ENCODE results near the gene NFXL1.
A peak's percentile ranks its signal among the peaks of the same experiment; 100 is the strongest.

NFXL1 gene

GRCh38 chr4:47913330-47913729 is 1.1 kb downstream of the NFXL1 start:
- peak overlapping the region; percentile 95 for H3K4me2 ChIP-seq (ENCODE audit: low read length)
- no peaks in the 10 kb centered on the region for H3K27me3 ChIP-seq (ENCODE audit: insufficient read depth, low read length)
- peaks cover 31% of the 10 kb centered on the region for H3K36me3 ChIP-seq (ENCODE audit: insufficient read depth, low read length)
- no peaks in the 10 kb centered on the region for H3K9me3 ChIP-seq (ENCODE audit: low read length)
- peak overlapping the region; percentile 68 for H2AFZ ChIP-seq (ENCODE audit: low read length)
- H4K20me1 ChIP-seq (ENCODE audit: insufficient read depth, low read length) = no peaks in the 10 kb centered on the region
- peak overlapping the region; percentile 97 for H3K4me3 ChIP-seq (ENCODE audit: low read depth, low read length, poor library complexity, severe bottlenecking)
- H3K27ac ChIP-seq (ENCODE audit: low read depth, low read length, poor library complexity, severe bottlenecking) = peak overlapping the region; percentile 14
- no peak for TF ChIP-seq EZH2 (IDR thresholded peaks at IDR 0.05; ENCODE audit: borderline replicate concordance, low read length)
- TF ChIP-seq CTCF (IDR thresholded peaks at IDR 0.05; ENCODE audit: low read length) = no peak
- H3K4me1 ChIP-seq (ENCODE audit: insufficient read depth, low read length, severe bottlenecking) = peaks cover 36% of the 10 kb centered on the region
- H3K9ac ChIP-seq (ENCODE audit: low read length) = peak overlapping the region; percentile 95
- no peaks in the 10 kb centered on the region for H3F3A ChIP-seq (ENCODE audit: insufficient read depth, low read length)
- peaks cover 16% of the 10 kb centered on the region for H3K79me2 ChIP-seq (ENCODE audit: insufficient read depth, low read length)
- H3K9me2 ChIP-seq (ENCODE audit: low read depth, low read length) = no peaks in the 10 kb centered on the region

GRCh38 chr4:47907089-47907646 is 7.2 kb downstream of the NFXL1 start:
- H3K4me2 ChIP-seq (ENCODE audit: low read length) = no peak overlapping the region

GRCh38 chr4:47899639-47900038 is 14.7 kb downstream of the NFXL1 start:
- TF ChIP-seq EZH2 (IDR thresholded peaks at IDR 0.05; ENCODE audit: borderline replicate concordance, low read length) (no peak), CTCF (IDR thresholded peaks at IDR 0.05; ENCODE audit: low read length) (no peak)
- H3K4me2 ChIP-seq (ENCODE audit: low read length) = no peak overlapping the region
- H3K36me3 ChIP-seq (ENCODE audit: insufficient read depth, low read length) = peaks cover 76% of the 10 kb centered on the region
- H3K9me3 ChIP-seq (ENCODE audit: low read length) = no peaks in the 10 kb centered on the region
- H3K79me2 ChIP-seq (ENCODE audit: insufficient read depth, low read length) = no peaks in the 10 kb centered on the region
- H3K4me1 ChIP-seq (ENCODE audit: insufficient read depth, low read length, severe bottlenecking) = no peaks in the 10 kb centered on the region
- no peaks in the 10 kb centered on the region for H4K20me1 ChIP-seq (ENCODE audit: insufficient read depth, low read length)
- no peaks in the 10 kb centered on the region for H3K9me2 ChIP-seq (ENCODE audit: low read depth, low read length)
- H2AFZ ChIP-seq (ENCODE audit: low read length) = no peak overlapping the region
- H3K27ac ChIP-seq (ENCODE audit: low read depth, low read length, poor library complexity, severe bottlenecking) = no peak overlapping the region
- no peak overlapping the region for H3K4me3 ChIP-seq (ENCODE audit: low read depth, low read length, poor library complexity, severe bottlenecking)
- H3K9ac ChIP-seq (ENCODE audit: low read length) = no peak overlapping the region
- no peaks in the 10 kb centered on the region for H3F3A ChIP-seq (ENCODE audit: insufficient read depth, low read length)
- no peaks in the 10 kb centered on the region for H3K27me3 ChIP-seq (ENCODE audit: insufficient read depth, low read length)

More at GRCh38 chr4:47907089-47907646, 7.2 kb downstream of the NFXL1 start:
- TF ChIP-seq EZH2 (IDR thresholded peaks at IDR 0.05; ENCODE audit: borderline replicate concordance, low read length) (no peak), CTCF (IDR thresholded peaks at IDR 0.05; ENCODE audit: low read length) (no peak)
- Histone ChIP-seq H3K9me3 (ENCODE audit: low read length) (no peaks in the 10 kb centered on the region), H3K9ac (ENCODE audit: low read length) (no peak overlapping the region), H3K27me3 (ENCODE audit: insufficient read depth, low read length) (no peaks in the 10 kb centered on the region), H3K27ac (ENCODE audit: low read depth, low read length, poor library complexity, severe bottlenecking) (no peak overlapping the region), H2AFZ (ENCODE audit: low read length) (no peak overlapping the region), H4K20me1 (ENCODE audit: insufficient read depth, low read length) (no peaks in the 10 kb centered on the region), H3K4me1 (ENCODE audit: insufficient read depth, low read length, severe bottlenecking) (peaks cover 15% of the 10 kb centered on the region), H3K9me2 (ENCODE audit: low read depth, low read length) (no peaks in the 10 kb centered on the region), H3K79me2 (ENCODE audit: insufficient read depth, low read length) (peaks cover 8% of the 10 kb centered on the region; the same call in 1 of the 2 replicates), H3K4me3 (ENCODE audit: low read depth, low read length, poor library complexity, severe bottlenecking) (no peak overlapping the region), H3F3A (ENCODE audit: insufficient read depth, low read length) (no peaks in the 10 kb centered on the region), H3K36me3 (ENCODE audit: insufficient read depth, low read length) (peaks cover 76% of the 10 kb centered on the region)

Measured in OCI-LY1 (cell line).